GM21390 (cell line): ENCODE measurements around the gene PUDP.
A peak's percentile ranks its signal among the peaks of the same experiment; 100 is the strongest.

Experiments
- ATAC-seq: cut with Tn5 transposase; IDR thresholded peaks from one replicate; pipeline ENCODE4 v1.9.1; 2021; ENCODE audit not compliant: unreplicated experiment

Gene PUDP

GRCh38 chrX:7147413-7147977 lies 458 bp downstream of the PUDP start, which contains the start of gene STS:
Gene STS, plus strand, starts transcription at chrX:7147712. Its CDS starts 105,488 bp downstream, at chrX:7253200.
- peak; percentile 41 for ATAC-seq

DNA sequence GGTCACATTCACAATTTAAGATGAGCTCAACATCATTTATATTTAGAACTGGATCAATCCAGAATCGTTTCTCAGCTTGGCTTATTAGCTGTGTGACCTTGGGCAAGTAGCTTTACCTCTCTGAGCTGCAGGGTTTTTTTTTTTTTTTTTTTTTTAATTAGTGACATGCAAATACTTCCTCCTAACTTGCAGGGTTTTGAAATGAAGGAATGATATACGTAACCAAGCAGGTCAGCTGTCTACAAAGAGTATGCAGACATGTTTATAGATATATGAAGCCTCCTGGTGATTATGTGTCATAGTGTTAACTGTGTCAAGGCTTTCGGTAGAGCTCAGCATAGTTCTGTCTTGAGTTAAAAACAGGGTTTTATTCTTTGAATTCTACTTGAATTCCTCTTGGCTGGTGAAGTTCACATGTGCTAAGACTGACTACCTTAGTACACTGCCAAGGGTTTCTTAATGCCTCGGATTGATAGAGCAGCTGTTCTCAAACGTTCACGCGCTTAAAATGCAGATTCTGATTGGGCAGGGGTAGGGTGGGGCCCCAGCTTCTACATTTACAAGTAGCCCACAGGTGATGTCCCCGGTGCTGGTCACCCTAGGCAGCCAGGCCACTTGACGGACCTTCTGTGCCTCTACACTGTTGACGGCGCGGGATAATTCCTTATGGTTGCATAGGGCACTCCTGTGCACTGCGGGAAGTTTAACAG lies 1.1 kb downstream of the PUDP start:
- ATAC-seq = peak; percentile 20

GRCh38 chrX:7146020-7146702 lies 1.8 kb downstream of the PUDP start:
- ATAC-seq = no peak

- ATAC-seq = no peak
These were observed 2.5 kb downstream of the PUDP start for GRCh38 chrX:7145454-7145853.

- no peak for ATAC-seq
These were observed 3.9 kb downstream of the PUDP start for GRCh38 chrX:7143941-7144525.

DNA sequence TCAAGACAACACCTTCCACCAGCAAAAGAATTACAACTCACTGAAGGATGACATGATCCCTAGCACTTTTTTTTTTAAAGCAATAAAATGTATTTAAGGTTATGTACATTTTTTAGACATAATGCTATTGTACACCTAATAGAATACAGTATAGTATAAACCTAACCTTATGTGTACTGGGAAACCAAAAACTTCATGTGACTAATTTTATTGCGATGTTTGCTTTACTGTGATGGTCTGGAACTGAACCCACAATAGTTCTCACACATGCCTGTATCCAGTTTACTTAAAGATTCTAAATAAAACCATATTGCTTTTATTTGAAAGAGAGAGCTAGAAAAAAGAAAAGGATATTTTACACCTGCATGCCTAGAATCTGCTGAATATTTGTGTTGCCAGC lies 4.9 kb downstream of the PUDP start:
- ATAC-seq = no peak

GRCh38 chrX:7139202-7140081 lies 8.5 kb downstream of the PUDP start:
- no peak for ATAC-seq

DNA sequence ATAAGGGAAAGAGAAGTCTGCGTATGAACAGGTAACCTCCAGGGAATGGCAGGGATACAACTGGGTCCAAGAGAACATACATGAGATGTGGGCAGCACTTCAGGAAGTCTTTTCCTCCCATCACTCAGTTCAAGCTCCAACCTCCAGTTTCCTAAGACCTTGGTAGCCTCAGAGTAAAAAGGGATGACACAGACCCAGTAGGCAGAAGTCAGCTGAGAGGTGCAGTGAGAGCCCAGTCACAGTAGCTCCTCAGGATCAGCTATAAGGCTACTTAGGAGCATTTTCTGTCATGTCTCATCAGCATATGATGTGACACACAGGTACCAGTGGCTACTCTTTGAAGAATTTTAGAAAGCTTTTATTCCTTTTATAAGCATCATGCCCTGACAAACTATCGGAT lies 13.0 kb downstream of the PUDP start:
- ATAC-seq = no peak

- no peak for ATAC-seq
These were observed 14.9 kb downstream of the PUDP start for GRCh38 chrX:7133050-7133440.

GRCh38 chrX:7132335-7133049 lies 15.5 kb downstream of the PUDP start:
- ATAC-seq = peak; percentile 78

GRCh38 chrX:7131621-7132020 lies 16.3 kb downstream of the PUDP start:
- ATAC-seq = no peak

- no peak for ATAC-seq
These were observed 20.9 kb downstream of the PUDP start for GRCh38 chrX:7127056-7127455.

- ATAC-seq = no peak
These were observed 27.1 kb downstream of the PUDP start for GRCh38 chrX:7120878-7121219.

- no peak for ATAC-seq
These were observed 27.7 kb downstream of the PUDP start for GRCh38 chrX:7119950-7120877.

- ATAC-seq = peak; percentile 31
These were observed 30.4 kb downstream of the PUDP start for GRCh38 chrX:7117587-7117986.

DNA sequence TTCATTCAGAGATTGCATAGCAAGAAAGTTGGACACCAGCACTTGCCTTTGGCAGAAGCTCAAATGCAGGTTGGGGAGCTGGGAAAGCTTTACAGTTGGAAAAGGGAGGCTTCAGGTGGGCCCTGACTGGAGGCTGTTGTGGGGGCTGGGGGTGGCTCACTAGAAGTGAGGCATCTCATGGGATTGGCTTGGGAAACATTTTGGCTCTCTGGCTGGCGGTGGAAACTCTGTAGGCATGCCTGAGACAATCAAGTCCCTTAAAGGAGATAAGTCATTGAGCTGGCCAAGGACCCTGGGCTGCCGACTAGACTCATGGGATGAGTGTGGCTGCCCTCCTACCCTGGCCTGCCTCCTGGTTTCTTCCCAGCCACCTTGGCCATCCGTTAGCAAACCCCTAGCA lies 31.9 kb downstream of the PUDP start:
- no peak for ATAC-seq

DNA sequence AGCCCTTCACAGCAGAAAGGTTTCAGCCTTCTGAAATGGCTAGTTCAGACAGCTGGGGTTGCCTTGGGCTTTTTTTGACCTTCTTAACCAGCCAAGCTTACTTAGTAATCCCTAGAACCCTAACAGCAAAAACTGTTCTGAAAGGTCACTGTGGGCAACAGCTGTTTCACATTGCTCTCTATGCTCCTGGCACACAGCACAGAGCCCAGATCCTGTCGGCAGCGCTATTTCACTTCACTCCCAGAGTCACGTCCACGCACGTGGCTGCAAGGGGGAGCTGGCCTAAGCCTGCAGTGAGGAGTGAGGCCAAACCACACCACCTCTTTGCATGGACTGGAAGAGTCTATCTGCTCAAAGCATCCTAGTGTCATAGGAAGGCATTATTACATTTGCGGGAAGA lies 32.4 kb downstream of the PUDP start:
- ATAC-seq = peak; percentile 59

DNA sequence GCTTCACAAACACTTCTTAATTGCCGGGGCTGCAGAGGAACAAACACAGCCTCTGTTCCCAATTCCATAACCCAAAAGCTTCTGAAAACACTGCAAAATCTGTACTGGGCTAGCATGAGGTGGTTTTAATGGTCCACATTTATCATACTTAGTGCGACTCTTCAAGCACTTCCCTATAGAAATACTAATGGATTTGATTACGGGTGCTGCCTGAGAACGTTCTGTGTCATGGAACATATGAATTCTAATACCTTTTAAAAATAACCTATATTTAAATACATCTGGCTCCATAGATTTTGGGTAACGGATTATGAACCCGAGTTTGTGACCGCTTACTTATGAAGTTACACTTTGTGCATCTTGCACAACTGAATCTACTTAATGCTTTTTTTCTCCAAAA lies 35.9 kb downstream of the PUDP start:
- ATAC-seq = no peak

DNA sequence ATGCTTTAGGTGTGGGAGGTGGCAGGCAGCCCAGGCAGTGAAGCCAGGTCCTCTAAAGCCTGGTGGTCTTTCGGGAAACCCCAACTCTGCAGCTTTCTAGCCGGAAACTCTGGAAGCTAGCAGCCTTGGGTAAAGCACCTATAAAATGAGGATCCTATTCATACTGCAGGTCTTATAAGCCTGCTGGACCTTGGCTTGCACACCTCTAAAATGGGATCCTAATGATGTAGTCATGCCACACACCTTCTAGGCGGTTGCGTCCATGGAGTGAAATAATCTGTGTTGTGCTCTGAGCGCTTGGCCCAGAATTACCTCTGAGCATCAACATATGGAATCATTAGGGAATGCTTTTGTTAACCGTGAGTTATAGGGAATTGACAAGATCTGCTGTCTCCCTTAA lies 36.4 kb downstream of the PUDP start:
- ATAC-seq = no peak
